A673 (cell line): ENCODE results near the gene GGA3.

Source experiments
- CTCF ChIP-seq: fragments of 300-800, 200-600 bp; sonication (generic); conservative IDR thresholded peaks from 2 replicates; pipeline ENCODE4 v1.5.1; 2017; ENCODE audit warnings: low read depth, mild to moderate bottlenecking, antibody characterized with exemption, low read length, moderate library complexity, mixed read lengths
- EZH2 ChIP-seq: fragments of 200-600 bp; sonication (generic); IDR thresholded peaks from 2 replicates; pipeline ENCODE4 v1.6.1; 2017; ENCODE audit warnings: borderline replicate concordance, low read depth, mild to moderate bottlenecking, mixed read lengths, antibody characterized with exemption, low read length; ENCODE audit not compliant: poor library complexity, severe bottlenecking

- no peak for TF ChIP-seq CTCF
- no peak for TF ChIP-seq EZH2
Observed at GRCh38 chr17:75263055-75263454, 1.6 kb upstream of the GGA3 start.
